ENCODE results near the gene ALMS1.
"Not testable (repeated sequence)": the region's sequence is repeated elsewhere in the genome, so short reads cannot be mapped to it uniquely, and the experiment has no call there.

Gene ALMS1

GRCh38 chr2:73528688-73529087, 143.1 kb downstream of the ALMS1 start:
- H3K36me3 ChIP-seq (ENCODE audit: insufficient read depth, low read length) = peaks cover 64% of the 10 kb centered on the region
- TF ChIP-seq CTCF (IDR thresholded peaks at IDR 0.05; ENCODE audit: borderline replicate concordance, extremely low read depth, low read length, poor library complexity, severe bottlenecking) (no peak), EZH2 (IDR thresholded peaks at IDR 0.05; ENCODE audit: borderline replicate concordance, low read depth, low read length, severe bottlenecking) (no peak)

GRCh38 chr2:73530773-73531172, 145.1 kb downstream of the ALMS1 start:
- not testable (repeated sequence) for DNase-seq; H2AFZ ChIP-seq (ENCODE audit: low read depth, low read length); ATAC-seq (ENCODE audit: insufficient read depth, low read depth); H3K4me1 ChIP-seq (ENCODE audit: insufficient read depth, low read length); H4K20me1 ChIP-seq (ENCODE audit: insufficient read depth, low read length); H3K27ac ChIP-seq (ENCODE audit: low read length); H3K9ac ChIP-seq (ENCODE audit: low read depth, low read length); H3K4me3 ChIP-seq (ENCODE audit: low read depth in 1 of 2, low read length in 2 of 2); H3K79me2 ChIP-seq (ENCODE audit: insufficient read depth, low read length); H3K27me3 ChIP-seq (ENCODE audit: insufficient read depth, low read length, poor library complexity); H3K4me2 ChIP-seq (ENCODE audit: insufficient read depth, low read length)
- H3K36me3 ChIP-seq (ENCODE audit: insufficient read depth, low read length) = peaks cover 69% of the 10 kb centered on the region
- peaks cover 19% of the 10 kb centered on the region for H3K9me3 ChIP-seq (ENCODE audit: insufficient read depth, low read length, severe bottlenecking)

More at GRCh38 chr2:73528688-73529087, 143.1 kb downstream of the ALMS1 start:
- Histone ChIP-seq H3K79me2 (ENCODE audit: insufficient read depth, low read length) (no peaks in the 10 kb centered on the region), H4K20me1 (ENCODE audit: insufficient read depth, low read length) (no peaks in the 10 kb centered on the region), H3K4me1 (ENCODE audit: insufficient read depth, low read length) (no peaks in the 10 kb centered on the region), H3K4me2 (ENCODE audit: insufficient read depth, low read length) (no peak overlapping the region), H2AFZ (ENCODE audit: low read depth, low read length) (no peak overlapping the region), H3K9me3 (ENCODE audit: insufficient read depth, low read length, severe bottlenecking) (peaks cover 23% of the 10 kb centered on the region), H3K27me3 (ENCODE audit: insufficient read depth, low read length, poor library complexity) (no peaks in the 10 kb centered on the region), H3K9ac (ENCODE audit: low read depth, low read length) (no peak overlapping the region), H3K27ac (ENCODE audit: low read length) (no peak overlapping the region), H3K4me3 (ENCODE audit: low read depth in 1 of 2, low read length in 2 of 2) (no peak overlapping the region)
- DNase-seq (no peak), ATAC-seq (ENCODE audit: insufficient read depth, low read depth) (no peak)

- no peak overlapping the region for H3K4me3 ChIP-seq (ENCODE audit: low read depth in 1 of 2, low read length in 2 of 2)
- H3K9me3 ChIP-seq (ENCODE audit: insufficient read depth, low read length, severe bottlenecking) = peaks cover 21% of the 10 kb centered on the region
- no peak overlapping the region for H3K27ac ChIP-seq (ENCODE audit: low read length)
- no peak for DNase-seq
- H3K79me2 ChIP-seq (ENCODE audit: insufficient read depth, low read length) = no peaks in the 10 kb centered on the region
- no peak for ATAC-seq (ENCODE audit: insufficient read depth, low read depth)
- H3K4me2 ChIP-seq (ENCODE audit: insufficient read depth, low read length) = no peak overlapping the region
- no peaks in the 10 kb centered on the region for H3K4me1 ChIP-seq (ENCODE audit: insufficient read depth, low read length)
- no peak for TF ChIP-seq EZH2 (IDR thresholded peaks at IDR 0.05; ENCODE audit: borderline replicate concordance, low read depth, low read length, severe bottlenecking)
- TF ChIP-seq CTCF (IDR thresholded peaks at IDR 0.05; ENCODE audit: borderline replicate concordance, extremely low read depth, low read length, poor library complexity, severe bottlenecking) = no peak
- H3K27me3 ChIP-seq (ENCODE audit: insufficient read depth, low read length, poor library complexity) = no peaks in the 10 kb centered on the region
- H3K36me3 ChIP-seq (ENCODE audit: insufficient read depth, low read length) = peaks cover 83% of the 10 kb centered on the region
- H4K20me1 ChIP-seq (ENCODE audit: insufficient read depth, low read length) = no peaks in the 10 kb centered on the region
- no peak overlapping the region for H3K9ac ChIP-seq (ENCODE audit: low read depth, low read length)
- H2AFZ ChIP-seq (ENCODE audit: low read depth, low read length) = no peak overlapping the region
Observed at GRCh38 chr2:73532381-73532780, 146.7 kb downstream of the ALMS1 start.

GRCh38 chr2:73536133-73536840, 150.7 kb downstream of the ALMS1 start:
- DNase-seq (no peak), ATAC-seq (ENCODE audit: insufficient read depth, low read depth) (no peak)
- H3K4me3 ChIP-seq (ENCODE audit: low read depth in 1 of 2, low read length in 2 of 2) = no peak overlapping the region
- H3K27me3 ChIP-seq (ENCODE audit: insufficient read depth, low read length, poor library complexity) = no peaks in the 10 kb centered on the region
- no peaks in the 10 kb centered on the region for H3K79me2 ChIP-seq (ENCODE audit: insufficient read depth, low read length)
- no peaks in the 10 kb centered on the region for H4K20me1 ChIP-seq (ENCODE audit: insufficient read depth, low read length)
- H3K4me1 ChIP-seq (ENCODE audit: insufficient read depth, low read length) = no peaks in the 10 kb centered on the region
- no peak overlapping the region for H3K4me2 ChIP-seq (ENCODE audit: insufficient read depth, low read length)
- no peak overlapping the region for H2AFZ ChIP-seq (ENCODE audit: low read depth, low read length)
- H3K9ac ChIP-seq (ENCODE audit: low read depth, low read length) = no peak overlapping the region
- H3K9me3 ChIP-seq (ENCODE audit: insufficient read depth, low read length, severe bottlenecking) = peaks cover 17% of the 10 kb centered on the region
- H3K36me3 ChIP-seq (ENCODE audit: insufficient read depth, low read length) = peaks cover 66% of the 10 kb centered on the region
- H3K27ac ChIP-seq (ENCODE audit: low read length) = no peak overlapping the region
- TF ChIP-seq EZH2 (IDR thresholded peaks at IDR 0.05; ENCODE audit: borderline replicate concordance, low read depth, low read length, severe bottlenecking) = no peak
- TF ChIP-seq CTCF (IDR thresholded peaks at IDR 0.05; ENCODE audit: borderline replicate concordance, extremely low read depth, low read length, poor library complexity, severe bottlenecking) = no peak

- DNase-seq; H3K4me3 ChIP-seq (ENCODE audit: low read depth in 1 of 2, low read length in 2 of 2); H3K4me2 ChIP-seq (ENCODE audit: insufficient read depth, low read length); H4K20me1 ChIP-seq (ENCODE audit: insufficient read depth, low read length); H3K9ac ChIP-seq (ENCODE audit: low read depth, low read length); H3K27me3 ChIP-seq (ENCODE audit: insufficient read depth, low read length, poor library complexity); H3K9me3 ChIP-seq (ENCODE audit: insufficient read depth, low read length, severe bottlenecking); ATAC-seq (ENCODE audit: insufficient read depth, low read depth); H3K4me1 ChIP-seq (ENCODE audit: insufficient read depth, low read length); H3K27ac ChIP-seq (ENCODE audit: low read length); H2AFZ ChIP-seq (ENCODE audit: low read depth, low read length); H3K79me2 ChIP-seq (ENCODE audit: insufficient read depth, low read length): not testable (repeated sequence)
- peaks cover 31% of the 10 kb centered on the region for H3K36me3 ChIP-seq (ENCODE audit: insufficient read depth, low read length)
Observed at GRCh38 chr2:73560875-73561274, 175.2 kb downstream of the ALMS1 start.
